Measurements from ENCODE around the gene BCL2L11.

The BCL2L11 gene

DNA sequence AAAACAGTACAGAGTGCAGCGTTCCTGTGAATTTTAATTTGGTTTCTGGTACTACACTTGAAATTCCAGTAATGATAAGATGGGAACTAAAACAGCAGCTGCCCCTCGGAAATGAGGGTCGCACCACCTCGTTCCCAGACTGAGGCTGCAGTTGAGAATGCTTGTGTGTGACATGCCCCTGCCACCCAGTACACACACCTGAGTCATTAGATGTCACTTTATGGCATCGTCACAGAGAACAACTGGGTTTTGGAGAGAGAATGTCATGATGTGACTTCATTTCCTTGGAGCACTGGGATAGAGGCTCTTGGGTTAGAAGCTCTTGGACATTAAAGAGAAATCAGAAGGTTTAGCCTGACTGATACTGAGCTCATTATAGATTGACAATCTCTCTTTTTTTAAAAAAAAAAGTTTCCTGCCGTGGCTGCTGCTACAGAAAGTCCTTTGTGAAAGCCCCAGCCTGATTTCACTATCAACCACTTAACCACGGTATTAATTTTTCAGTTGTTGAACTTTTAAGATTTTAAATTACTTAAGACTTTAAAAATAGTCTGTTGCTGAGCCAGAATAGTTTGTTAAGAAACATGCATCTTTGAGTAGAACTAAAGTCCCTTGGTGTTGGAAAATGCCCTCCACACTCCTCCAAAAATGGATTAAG, 24.5 kb downstream of the BCL2L11 start:
- H3K27ac ChIP-seq: no peak overlapping the region
- no peak for TF ChIP-seq CTCF (conservative IDR thresholded peaks at IDR 0.05)

DNA sequence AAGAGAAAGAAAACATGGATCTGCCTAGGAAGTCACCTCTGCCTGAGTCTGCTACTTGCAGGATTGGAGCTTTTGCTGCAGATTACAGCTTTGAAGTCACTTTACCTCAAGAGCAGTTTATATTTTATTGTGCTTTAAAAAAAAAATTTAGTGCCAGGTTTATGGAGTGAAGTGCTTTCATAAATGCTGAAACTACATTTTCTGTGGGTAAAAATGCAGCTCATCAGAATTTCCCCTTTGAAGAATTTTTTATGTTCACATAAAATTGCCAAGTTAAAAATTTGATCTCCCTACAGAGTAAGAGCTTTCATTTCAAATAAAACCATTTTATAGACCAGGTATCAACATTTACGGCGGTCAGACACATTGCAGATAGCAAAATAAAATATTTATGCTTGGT, 25.2 kb downstream of the BCL2L11 start:
- H3K27ac ChIP-seq: peak overlapping the region; percentile 26; the same call in 1 of the 2 replicates
- TF ChIP-seq CTCF (conservative IDR thresholded peaks at IDR 0.05): no peak

GRCh38 chr2:111148225-111148873, 27.6 kb downstream of the BCL2L11 start:
- H3K27ac ChIP-seq: no peak overlapping the region

DNA sequence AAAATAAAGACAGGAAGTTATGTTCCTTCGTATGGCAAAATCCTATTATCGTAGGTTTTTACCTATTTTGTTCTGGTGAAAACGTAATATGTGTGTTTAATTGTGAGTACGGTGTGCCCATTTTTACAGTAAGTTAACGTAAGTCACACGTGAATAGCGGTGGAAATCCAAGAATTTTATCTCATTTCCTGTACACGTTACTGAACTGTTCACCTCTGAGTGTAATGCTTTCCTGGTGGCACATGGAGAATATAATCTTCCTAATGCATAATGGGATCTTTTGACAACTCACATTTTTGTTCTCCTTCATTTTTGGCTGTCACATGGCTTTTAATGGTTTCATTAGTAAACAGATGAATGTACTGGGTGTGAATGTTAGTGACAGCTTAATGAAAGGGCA, 28.2 kb downstream of the BCL2L11 start:
- TF ChIP-seq CTCF (conservative IDR thresholded peaks at IDR 0.05): no peak
- no peak overlapping the region for H3K27ac ChIP-seq

More at GRCh38 chr2:111148225-111148873, 27.6 kb downstream of the BCL2L11 start:
- TF ChIP-seq CTCF (conservative IDR thresholded peaks at IDR 0.05): no peak

- no peak overlapping the region for H3K27ac ChIP-seq
- TF ChIP-seq CTCF (conservative IDR thresholded peaks at IDR 0.05): no peak
Measured at GRCh38 chr2:111149882-111150455, 29.3 kb downstream of the BCL2L11 start.

DNA sequence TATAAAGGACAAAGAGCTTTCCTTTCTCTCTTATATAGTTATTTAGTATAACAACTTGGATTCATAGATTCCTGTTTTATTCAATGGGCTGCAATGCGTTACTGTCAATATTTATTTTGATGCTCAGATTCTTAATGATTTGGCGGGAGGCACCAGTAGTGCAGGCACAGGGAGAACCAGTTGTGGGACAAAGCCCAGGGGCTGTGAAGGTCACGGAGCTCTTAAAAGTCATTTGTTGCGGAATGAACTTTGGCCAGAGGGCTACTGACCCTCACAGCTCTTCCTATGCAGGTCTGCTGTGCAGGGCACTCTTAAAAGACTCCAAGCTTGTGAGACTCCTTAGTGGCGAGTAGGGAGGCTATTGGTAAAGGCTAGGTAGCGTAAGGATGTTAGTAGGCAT, 34.0 kb downstream of the BCL2L11 start:
- H3K27ac ChIP-seq: peak overlapping the region; percentile 54
- TF ChIP-seq CTCF (conservative IDR thresholded peaks at IDR 0.05): no peak

- no peak for TF ChIP-seq CTCF (conservative IDR thresholded peaks at IDR 0.05)
- peak overlapping the region; percentile 54 for H3K27ac ChIP-seq
Measured at GRCh38 chr2:111155610-111156009, 34.9 kb downstream of the BCL2L11 start.
